ENCODE data around the gene SSMEM1.
"Not testable (repeated sequence)": the region's sequence is repeated elsewhere in the genome, so short reads cannot be mapped to it uniquely, and the experiment has no call there.

The SSMEM1 gene

GRCh38 chr7:130231792-130232191 is 24.1 kb downstream of the SSMEM1 start:
- Histone ChIP-seq H3K79me2 (ENCODE audit: insufficient read depth, low read length) (no peaks in the 10 kb centered on the region), H3K4me1 (ENCODE audit: insufficient read depth, low read length, poor library complexity, severe bottlenecking) (no peaks in the 10 kb centered on the region), H3K27me3 (ENCODE audit: insufficient read depth, low read length, poor library complexity, severe bottlenecking) (no peaks in the 10 kb centered on the region), H3K4me3 (ENCODE audit: low read length, poor library complexity, severe bottlenecking) (no peak overlapping the region), H3K4me2 (ENCODE audit: low read depth, low read length, poor library complexity, severe bottlenecking) (no peak overlapping the region), H3K9me3 (ENCODE audit: insufficient read depth, low read depth, low read length) (no peaks in the 10 kb centered on the region), H3F3A (ENCODE audit: low read depth) (no peaks in the 10 kb centered on the region), H3K9me2 (replicated peaks; ENCODE audit: low read depth, low read length) (no peaks in the 10 kb centered on the region), H2AFZ (ENCODE audit: low read length) (no peak overlapping the region), H4K20me1 (ENCODE audit: insufficient read depth, low read length, poor library complexity, severe bottlenecking) (no peaks in the 10 kb centered on the region), H3K9ac (ENCODE audit: low read depth, low read length, poor library complexity, severe bottlenecking) (no peak overlapping the region), H3K36me3 (ENCODE audit: insufficient read depth, low read length) (no peaks in the 10 kb centered on the region)
- TF ChIP-seq CTCF (conservative IDR thresholded peaks at IDR 0.05; ENCODE audit: low read length) (no peak), EZH2phosphoT487 (IDR thresholded peaks at IDR 0.05; ENCODE audit: borderline replicate concordance) (no peak)

DNA sequence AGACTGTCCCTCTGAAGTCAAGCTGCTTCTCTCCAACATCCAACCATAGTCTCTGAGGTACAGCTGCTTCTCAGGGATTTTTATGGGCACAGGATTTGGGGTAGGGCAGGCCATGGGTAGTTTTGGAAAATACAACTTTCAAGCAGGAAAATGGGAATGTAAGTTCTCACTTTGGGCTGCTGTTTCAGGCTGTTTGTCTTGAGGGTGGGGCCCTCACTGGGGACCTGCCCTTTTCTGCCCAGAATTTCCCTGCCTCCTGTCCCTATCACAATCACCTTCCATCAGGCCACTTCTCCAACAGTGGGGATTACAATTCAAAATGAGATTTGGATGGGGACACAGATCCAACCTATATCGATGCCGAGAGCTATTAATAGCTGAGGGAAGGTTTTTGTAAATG is 24.5 kb downstream of the SSMEM1 start:
- Histone ChIP-seq H2AFZ (ENCODE audit: low read length) (no peak overlapping the region), H3K27me3 (ENCODE audit: insufficient read depth, low read length, poor library complexity, severe bottlenecking) (no peaks in the 10 kb centered on the region), H3K4me2 (ENCODE audit: low read depth, low read length, poor library complexity, severe bottlenecking) (no peak overlapping the region), H3K9ac (ENCODE audit: low read depth, low read length, poor library complexity, severe bottlenecking) (no peak overlapping the region), H3F3A (ENCODE audit: low read depth) (no peaks in the 10 kb centered on the region), H3K4me1 (ENCODE audit: insufficient read depth, low read length, poor library complexity, severe bottlenecking) (no peaks in the 10 kb centered on the region), H3K79me2 (ENCODE audit: insufficient read depth, low read length) (no peaks in the 10 kb centered on the region), H3K4me3 (ENCODE audit: low read length, poor library complexity, severe bottlenecking) (no peak overlapping the region), H3K9me2 (replicated peaks; ENCODE audit: low read depth, low read length) (no peaks in the 10 kb centered on the region), H4K20me1 (ENCODE audit: insufficient read depth, low read length, poor library complexity, severe bottlenecking) (no peaks in the 10 kb centered on the region), H3K9me3 (ENCODE audit: insufficient read depth, low read depth, low read length) (no peaks in the 10 kb centered on the region), H3K36me3 (ENCODE audit: insufficient read depth, low read length) (no peaks in the 10 kb centered on the region)
- TF ChIP-seq CTCF (conservative IDR thresholded peaks at IDR 0.05; ENCODE audit: low read length) (no peak), EZH2phosphoT487 (IDR thresholded peaks at IDR 0.05; ENCODE audit: borderline replicate concordance) (no peak)

GRCh38 chr7:130234078-130234477 is 26.4 kb downstream of the SSMEM1 start:
- no peak overlapping the region for H2AFZ ChIP-seq (ENCODE audit: low read length)
- no peaks in the 10 kb centered on the region for H3K9me2 ChIP-seq (replicated peaks; ENCODE audit: low read depth, low read length)
- H3K4me1 ChIP-seq (ENCODE audit: insufficient read depth, low read length, poor library complexity, severe bottlenecking): no peaks in the 10 kb centered on the region
- no peak overlapping the region for H3K9ac ChIP-seq (ENCODE audit: low read depth, low read length, poor library complexity, severe bottlenecking)
- H3K4me3 ChIP-seq (ENCODE audit: low read length, poor library complexity, severe bottlenecking): no peak overlapping the region
- H3K36me3 ChIP-seq (ENCODE audit: insufficient read depth, low read length): no peaks in the 10 kb centered on the region
- H3K27me3 ChIP-seq (ENCODE audit: insufficient read depth, low read length, poor library complexity, severe bottlenecking): no peaks in the 10 kb centered on the region
- no peaks in the 10 kb centered on the region for H3K9me3 ChIP-seq (ENCODE audit: insufficient read depth, low read depth, low read length)
- H4K20me1 ChIP-seq (ENCODE audit: insufficient read depth, low read length, poor library complexity, severe bottlenecking): no peaks in the 10 kb centered on the region
- no peaks in the 10 kb centered on the region for H3K79me2 ChIP-seq (ENCODE audit: insufficient read depth, low read length)
- no peak overlapping the region for H3K4me2 ChIP-seq (ENCODE audit: low read depth, low read length, poor library complexity, severe bottlenecking)
- TF ChIP-seq CTCF (conservative IDR thresholded peaks at IDR 0.05; ENCODE audit: low read length): no peak
- TF ChIP-seq EZH2phosphoT487 (IDR thresholded peaks at IDR 0.05; ENCODE audit: borderline replicate concordance): no peak
- no peaks in the 10 kb centered on the region for H3F3A ChIP-seq (ENCODE audit: low read depth)

GRCh38 chr7:130236361-130236760 is 28.7 kb downstream of the SSMEM1 start:
- H3K9me3 ChIP-seq (ENCODE audit: insufficient read depth, low read depth, low read length); H3K9me2 ChIP-seq (replicated peaks; ENCODE audit: low read depth, low read length); H3K36me3 ChIP-seq (ENCODE audit: insufficient read depth, low read length); H3K79me2 ChIP-seq (ENCODE audit: insufficient read depth, low read length); H3K9ac ChIP-seq (ENCODE audit: low read depth, low read length, poor library complexity, severe bottlenecking); H3K4me1 ChIP-seq (ENCODE audit: insufficient read depth, low read length, poor library complexity, severe bottlenecking); H3K4me2 ChIP-seq (ENCODE audit: low read depth, low read length, poor library complexity, severe bottlenecking); H3K4me3 ChIP-seq (ENCODE audit: low read length, poor library complexity, severe bottlenecking); H3F3A ChIP-seq (ENCODE audit: low read depth); H2AFZ ChIP-seq (ENCODE audit: low read length); H3K27me3 ChIP-seq (ENCODE audit: insufficient read depth, low read length, poor library complexity, severe bottlenecking); H4K20me1 ChIP-seq (ENCODE audit: insufficient read depth, low read length, poor library complexity, severe bottlenecking): not testable (repeated sequence)
